H4 (cell line): ENCODE measurements around the gene UGGT1. TPM values are rescaled to one million over a fixed set of nuclear protein-coding genes. Genes with fewer than 3 reads are reported as not detected.
A peak's percentile ranks its signal among the peaks of the same experiment; 100 is the strongest.
"Not testable (repeated sequence)": the region's sequence is repeated elsewhere in the genome, so short reads cannot be mapped to it uniquely, and the experiment has no call there.

Experiments
- DNase-seq: peaks from one replicate; pipeline ENCODE4 v3.0.0-alpha.2; 2015; ENCODE audit warnings: low spot score
- total RNA-seq: library from RNA; depleted of rRNA; stranded (reverse); fragments of >200 nt; shearing (Covaris generic); gene quantifications from 2 replicates; pipeline ENCODE4 v1.2.3, GENCODE V29; 2014

UGGT1 gene
- total RNA-seq, 1 experiment from 2014 or later: 45.6 TPM

GRCh38 chr2:128172191-128172590 is 81.2 kb downstream of the UGGT1 start:
- peak; percentile 10 for DNase-seq

DNA sequence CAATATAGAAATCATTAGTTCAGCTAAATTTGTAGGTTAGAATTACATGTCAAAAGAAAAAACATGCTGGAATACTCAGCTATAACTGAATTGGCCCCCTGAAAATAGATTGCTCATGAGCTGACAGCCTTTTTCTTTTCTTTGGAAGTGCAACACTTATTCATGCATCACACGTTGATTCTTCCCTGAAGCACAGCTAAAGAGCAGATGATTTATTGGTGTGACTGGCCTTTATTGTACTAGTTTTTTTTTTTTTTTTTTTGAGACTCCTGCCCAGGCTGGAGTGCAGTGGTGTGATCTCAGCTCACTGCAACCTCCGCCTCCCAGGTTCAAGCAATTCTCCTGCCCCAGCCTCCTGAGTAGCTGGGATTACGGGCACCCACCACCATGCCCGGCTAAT is 83.1 kb downstream of the UGGT1 start:
- not testable (repeated sequence) for DNase-seq

- no peak for DNase-seq
Measured at GRCh38 chr2:128177315-128177714, 86.3 kb downstream of the UGGT1 start.

DNA sequence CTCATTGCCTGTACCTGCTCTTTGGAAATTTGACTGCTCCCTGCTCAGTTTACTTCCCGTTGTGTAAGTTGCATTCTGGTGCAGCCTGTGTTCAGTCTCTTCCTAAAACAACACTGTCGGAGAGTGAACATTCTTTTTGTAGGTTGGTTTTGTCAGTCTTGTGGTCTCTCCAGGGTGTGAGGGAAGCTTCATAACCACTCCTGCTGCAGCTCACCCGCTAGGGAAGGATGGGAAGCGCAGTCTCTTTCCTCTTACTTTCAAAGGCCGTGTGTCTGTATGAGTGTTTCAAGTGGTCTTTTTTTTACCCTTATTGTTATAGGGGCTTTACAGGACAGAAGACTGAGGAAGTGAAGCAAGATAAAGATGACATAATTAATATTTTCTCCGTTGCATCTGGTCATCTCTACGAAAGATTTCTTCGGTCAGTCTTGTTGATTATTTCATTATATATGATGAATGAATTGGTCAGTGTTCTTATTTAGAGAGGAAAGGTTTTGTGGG is 87.2 kb downstream of the UGGT1 start:
- no peak for DNase-seq

DNA sequence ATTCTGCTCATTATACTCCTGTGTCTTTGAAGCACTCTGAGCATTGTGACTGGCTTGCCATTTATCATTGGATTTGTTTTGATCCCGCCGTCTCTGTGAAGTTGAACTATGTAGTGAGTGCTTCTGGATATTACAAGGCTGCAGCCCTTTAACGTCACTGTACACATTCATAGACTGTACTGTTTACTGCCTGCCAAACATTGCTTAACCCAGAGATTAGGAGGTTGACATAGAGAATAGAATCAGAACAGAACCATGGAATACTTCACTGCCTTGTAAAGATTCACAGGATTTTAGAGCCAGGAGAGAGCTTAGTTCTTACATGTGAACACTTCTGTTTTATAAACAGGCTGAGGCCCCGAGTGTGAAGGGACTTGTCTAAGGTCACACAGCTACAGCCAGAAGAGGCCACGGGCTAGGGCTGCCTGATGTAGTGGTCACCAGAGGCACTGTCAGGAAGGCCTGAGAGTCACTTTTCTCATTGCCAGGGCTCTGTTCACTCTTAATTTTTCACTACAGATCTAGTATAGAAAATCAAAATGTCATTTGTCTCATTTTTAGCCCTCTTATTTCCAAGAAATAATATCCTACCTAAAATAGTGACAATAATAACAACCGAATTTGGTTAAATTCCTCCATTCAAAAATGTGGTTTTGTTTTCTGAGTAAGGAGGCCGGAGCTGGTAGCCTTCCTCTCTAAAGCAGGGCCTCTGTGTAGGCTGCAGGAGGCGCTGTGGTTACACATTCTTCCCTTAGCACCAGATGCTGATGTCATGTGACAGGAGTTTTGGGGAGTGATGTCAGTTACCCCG is 87.9 kb downstream of the UGGT1 start:
- DNase-seq: peak; percentile 51

GRCh38 chr2:128179461-128179755 is 88.4 kb downstream of the UGGT1 start:
- DNase-seq: no peak

- no peak for DNase-seq
Measured at GRCh38 chr2:128180031-128180430, 89.0 kb downstream of the UGGT1 start.

- no peak for DNase-seq
Measured at GRCh38 chr2:128185576-128185975, 94.6 kb downstream of the UGGT1 start.

GRCh38 chr2:128187032-128187654 is 96.1 kb downstream of the UGGT1 start:
- peak; percentile 51 for DNase-seq

GRCh38 chr2:128195435-128195984 is 104.5 kb downstream of the UGGT1 start:
- DNase-seq: no peak

GRCh38 chr2:128196026-128196425 is 105.0 kb downstream of the UGGT1 start:
- no peak for DNase-seq

DNA sequence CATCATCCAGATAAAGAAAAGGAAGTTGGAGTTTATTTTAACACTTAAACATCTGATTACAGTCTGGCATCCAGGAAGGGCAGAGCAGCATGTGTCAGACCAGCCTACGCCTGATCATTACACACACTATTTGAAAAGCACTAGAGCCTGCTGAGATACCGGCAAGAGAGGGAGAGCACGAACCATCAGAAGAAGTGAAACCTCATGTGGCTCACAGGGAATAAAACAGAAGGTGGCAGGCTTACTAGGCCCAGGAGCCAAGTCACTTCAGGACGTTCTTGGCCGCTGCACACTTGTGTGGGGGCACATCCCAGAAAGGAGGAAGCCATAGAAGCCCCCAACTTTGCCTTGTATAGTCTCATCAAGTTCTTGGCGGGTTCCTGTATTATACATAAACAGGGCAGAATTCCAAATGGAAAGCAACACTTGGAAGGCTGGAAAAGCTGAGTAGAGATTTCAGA is 105.5 kb downstream of the UGGT1 start:
- DNase-seq: peak; percentile 52

GRCh38 chr2:128197059-128197458 is 106.1 kb downstream of the UGGT1 start:
- no peak for DNase-seq

DNA sequence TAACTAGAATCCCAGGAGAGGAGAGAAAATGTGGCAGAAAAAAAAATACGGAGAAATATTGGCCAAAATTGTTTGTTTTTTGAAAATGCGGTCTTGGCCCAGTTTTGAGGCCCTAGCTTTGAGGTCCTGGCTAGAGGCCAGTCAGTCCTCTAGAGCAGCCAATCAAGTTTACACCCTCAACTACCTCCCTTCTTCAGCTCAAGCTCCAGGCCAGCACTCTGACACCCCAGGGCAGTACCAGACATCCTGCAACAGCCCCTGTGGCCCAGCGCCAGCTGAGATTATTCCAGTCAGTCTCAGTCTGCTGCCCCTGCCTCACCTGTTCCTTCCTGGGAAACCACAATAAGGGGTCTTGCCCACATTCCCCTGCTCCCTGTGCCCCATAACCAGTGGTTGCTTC is 107.7 kb downstream of the UGGT1 start:
- no peak for DNase-seq

- DNase-seq: no peak
Measured at GRCh38 chr2:128199141-128199540, 108.1 kb downstream of the UGGT1 start.

GRCh38 chr2:128202791-128203190 is 111.8 kb downstream of the UGGT1 start:
- DNase-seq: no peak

DNA sequence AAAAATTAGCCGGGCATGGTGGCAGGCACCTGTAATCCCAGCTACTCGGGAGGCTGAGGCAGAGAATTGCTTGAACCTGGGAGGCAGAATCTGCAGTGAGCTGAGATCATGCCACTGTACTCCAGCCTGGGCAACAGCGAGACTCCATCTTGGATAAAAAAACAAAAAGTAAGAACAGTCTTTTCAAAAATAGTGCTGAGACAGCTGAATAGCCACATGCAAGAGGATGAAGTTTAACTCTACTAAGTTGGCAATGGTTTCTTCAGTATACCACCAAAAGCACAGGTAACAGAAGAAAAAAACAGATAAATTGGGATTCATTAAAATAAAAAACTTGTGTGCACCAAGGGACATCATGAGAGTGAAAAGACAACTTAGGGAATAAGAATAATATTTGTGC is 115.2 kb downstream of the UGGT1 start:
- no peak for DNase-seq

DNA sequence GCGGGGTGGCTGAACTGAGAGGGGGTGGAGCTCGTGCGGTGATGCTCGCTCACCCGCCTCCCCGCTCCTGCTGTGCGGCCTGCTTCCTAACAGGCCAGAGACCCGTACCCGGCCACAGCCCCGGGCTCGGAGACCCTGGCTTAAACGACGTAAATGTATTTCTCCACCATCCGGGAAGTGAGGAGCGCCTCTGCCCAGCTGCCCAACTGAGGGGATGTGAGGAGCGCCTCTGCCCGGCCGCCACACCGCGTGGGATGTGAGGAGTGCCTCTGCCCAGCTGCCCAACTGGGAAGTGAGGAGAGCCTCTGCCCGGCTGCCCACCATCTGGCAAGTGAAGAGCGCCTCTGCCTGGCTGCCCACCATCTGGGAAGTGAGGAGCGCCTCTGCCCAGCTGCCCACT is 117.0 kb downstream of the UGGT1 start:
- no peak for DNase-seq

- DNase-seq: not testable (repeated sequence)
Measured at GRCh38 chr2:128208631-128209324, 117.8 kb downstream of the UGGT1 start.

DNA sequence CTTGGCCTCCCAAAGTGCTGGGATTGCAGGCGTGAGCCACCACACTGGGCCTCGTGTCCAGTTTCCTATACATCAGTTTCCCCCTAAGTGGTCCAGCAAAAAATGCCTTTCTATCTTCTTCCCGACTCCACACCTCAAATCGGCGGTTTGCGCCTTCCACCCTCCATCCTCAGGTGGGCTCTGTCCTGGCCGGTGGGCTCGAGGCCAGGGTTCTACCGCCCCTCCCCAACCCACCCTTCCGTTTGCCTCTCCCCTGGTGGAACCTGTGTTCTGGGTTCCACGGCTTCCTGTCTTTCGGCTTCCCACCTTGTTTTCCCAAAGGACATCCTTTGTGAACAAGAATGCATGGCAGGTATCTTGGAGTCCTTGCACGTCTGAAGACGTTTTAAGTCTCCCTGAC is 123.3 kb downstream of the UGGT1 start:
- DNase-seq: no peak

GRCh38 chr2:128214866-128215460 is 124.0 kb downstream of the UGGT1 start:
- no peak for DNase-seq
